NCI-H774 (cell line): ENCODE results near the gene ADGRG1.
"Not testable (repeated sequence)": the region's sequence is repeated elsewhere in the genome, so short reads cannot be mapped to it uniquely, and the experiment has no call there.

Source experiments
- DNase-seq: peaks from one replicate; lab custom pipeline; 2025; lab: John Stamatoyannopoulos, UW

Gene ADGRG1

GRCh38 chr16:57666353-57667047, 38.1 kb downstream of the ADGRG1 start:
- no peak for DNase-seq

- DNase-seq, result no peak
Measured at GRCh38 chr16:57667048-57667525, 38.7 kb downstream of the ADGRG1 start.

- no peak for DNase-seq
Measured at GRCh38 chr16:57667526-57668262, 39.3 kb downstream of the ADGRG1 start.

DNA sequence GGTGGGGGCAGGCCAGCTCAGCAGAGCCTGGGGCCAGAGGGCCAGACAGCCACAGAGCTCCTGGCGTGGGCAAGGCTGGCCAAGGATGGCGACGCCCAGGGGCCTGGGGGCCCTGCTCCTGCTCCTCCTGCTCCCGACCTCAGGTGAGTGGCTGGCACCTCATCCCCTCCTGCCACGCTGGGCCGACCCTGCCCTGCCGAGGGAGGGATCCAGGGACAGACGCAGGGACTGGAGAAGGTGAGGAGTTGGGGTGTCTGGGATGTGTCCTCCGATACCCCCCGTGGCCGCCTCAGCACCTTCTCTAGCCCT, 39.8 kb downstream of the ADGRG1 start, which contains the start of gene ADGRG3:
Gene ADGRG3, plus strand, starts transcription at position 44 of the 309 bp plus-strand sequence. Its CDS starts 42 bp downstream, at position 86.
- DNase-seq, result no peak

DNA sequence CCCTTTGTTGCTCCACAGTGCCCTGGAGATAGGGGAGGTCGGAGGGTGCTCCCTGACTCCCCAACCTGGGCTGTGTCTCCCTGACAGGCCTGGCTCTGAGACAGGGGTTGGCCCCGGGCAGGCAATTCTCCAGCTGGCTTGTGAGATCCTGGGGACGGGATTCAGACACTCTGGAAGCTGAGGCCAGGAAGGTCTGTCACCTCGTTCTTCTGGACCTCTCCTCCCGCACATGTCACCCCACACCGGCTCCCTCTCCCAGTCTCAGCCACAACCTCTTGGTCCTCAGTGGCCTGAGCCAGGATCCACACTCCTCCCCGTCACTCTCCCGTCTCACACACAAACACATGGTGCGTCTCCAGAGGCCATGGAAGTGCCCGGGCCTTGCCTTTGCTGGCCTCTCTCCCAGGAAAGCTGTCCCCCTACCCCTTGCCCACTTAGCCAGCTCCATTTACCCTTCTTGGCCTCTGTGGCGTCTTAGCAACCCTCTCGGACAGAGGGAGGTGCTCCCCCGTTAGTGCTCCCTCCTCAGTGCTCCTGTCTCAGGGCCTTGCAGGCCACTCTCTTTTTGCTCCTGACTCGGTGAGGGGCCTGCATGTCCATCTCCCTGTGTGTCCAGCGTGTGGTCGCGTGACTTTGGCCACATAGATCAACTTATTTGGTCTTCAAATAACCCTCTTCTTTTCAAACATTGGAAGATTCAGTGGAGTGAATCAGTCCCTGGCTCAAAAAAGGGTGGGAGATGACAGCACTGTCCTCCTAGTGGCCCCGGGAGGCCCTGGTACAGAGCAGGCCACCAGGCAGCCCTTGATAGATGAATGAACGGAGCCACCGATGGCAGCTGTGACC, 40.4 kb downstream of the ADGRG1 start:
- no peak for DNase-seq

- no peak for DNase-seq
Measured at GRCh38 chr16:57669476-57670162, 41.2 kb downstream of the ADGRG1 start.

GRCh38 chr16:57670196-57670595, 41.8 kb downstream of the ADGRG1 start:
- no peak for DNase-seq

- not testable (repeated sequence) for DNase-seq
Measured at GRCh38 chr16:57671451-57671850, 43.0 kb downstream of the ADGRG1 start.

DNA sequence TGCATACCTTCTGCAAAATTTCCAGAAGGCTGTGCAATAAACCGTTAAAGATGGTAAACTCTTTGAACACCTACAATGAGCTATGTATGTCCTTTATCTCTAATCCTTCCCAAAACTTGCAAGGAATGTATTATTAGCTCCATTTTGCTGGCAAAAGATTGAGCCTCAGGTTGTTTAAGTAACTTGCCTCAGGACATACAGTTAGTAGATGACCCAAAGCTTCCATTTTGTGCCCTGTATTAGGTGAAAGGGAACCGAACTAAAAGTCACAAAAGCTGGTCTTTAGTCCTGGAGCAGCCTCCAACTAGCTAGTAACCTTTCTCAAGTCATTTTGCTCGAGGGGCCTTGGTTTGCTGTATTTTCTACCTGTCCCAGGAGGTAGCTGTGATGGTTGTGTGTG, 44.0 kb downstream of the ADGRG1 start:
- no peak for DNase-seq

GRCh38 chr16:57672824-57673223, 44.4 kb downstream of the ADGRG1 start:
- no peak for DNase-seq

GRCh38 chr16:57675741-57676551, 47.5 kb downstream of the ADGRG1 start:
- no peak for DNase-seq

DNA sequence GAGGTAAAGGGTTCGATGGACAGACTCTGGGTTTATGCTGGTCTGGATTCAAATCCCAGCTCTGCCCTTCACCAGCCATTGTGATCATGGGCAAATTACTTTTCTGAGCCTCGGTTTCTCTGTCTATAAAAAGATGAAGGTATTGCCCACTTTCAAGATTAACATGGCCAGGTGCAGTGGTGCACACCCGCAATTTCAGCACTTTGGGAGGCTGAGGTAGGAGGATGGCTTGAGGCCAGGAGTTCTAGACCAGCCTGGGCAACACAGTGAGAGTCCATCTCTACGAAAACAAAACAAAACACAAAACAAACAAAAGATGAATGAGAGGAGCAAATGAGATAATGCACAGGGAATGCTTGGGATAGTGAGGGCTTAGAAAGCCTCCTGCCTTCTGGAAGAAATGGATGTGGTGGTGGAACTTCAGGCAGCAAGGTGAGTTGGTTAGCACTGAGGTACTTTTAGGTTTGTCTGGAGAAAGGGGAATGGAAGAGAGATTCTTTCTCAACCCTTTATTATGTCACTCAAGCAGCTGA, 48.2 kb downstream of the ADGRG1 start:
- no peak for DNase-seq

- DNase-seq, result no peak
Measured at GRCh38 chr16:57677622-57678369, 49.4 kb downstream of the ADGRG1 start.

DNA sequence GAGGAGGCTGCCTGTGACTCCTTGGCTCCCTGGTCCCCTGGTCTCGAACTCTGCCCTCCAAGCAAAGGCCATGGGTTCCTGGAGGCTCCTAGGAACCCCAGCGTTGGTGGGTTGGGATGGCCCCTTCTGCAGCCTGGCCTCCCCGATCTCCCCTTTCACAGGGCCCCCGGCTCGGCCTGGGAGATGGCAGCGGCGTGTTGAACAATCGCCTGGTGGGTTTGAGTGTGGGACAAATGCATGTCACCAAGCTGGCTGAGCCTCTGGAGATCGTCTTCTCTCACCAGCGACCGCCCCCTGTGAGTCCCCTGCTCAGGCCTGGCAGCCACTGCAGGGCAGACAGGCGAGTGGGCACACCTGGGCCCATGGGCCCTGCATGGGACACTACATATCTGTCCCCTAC, 50.6 kb downstream of the ADGRG1 start:
- DNase-seq, result no peak

DNA sequence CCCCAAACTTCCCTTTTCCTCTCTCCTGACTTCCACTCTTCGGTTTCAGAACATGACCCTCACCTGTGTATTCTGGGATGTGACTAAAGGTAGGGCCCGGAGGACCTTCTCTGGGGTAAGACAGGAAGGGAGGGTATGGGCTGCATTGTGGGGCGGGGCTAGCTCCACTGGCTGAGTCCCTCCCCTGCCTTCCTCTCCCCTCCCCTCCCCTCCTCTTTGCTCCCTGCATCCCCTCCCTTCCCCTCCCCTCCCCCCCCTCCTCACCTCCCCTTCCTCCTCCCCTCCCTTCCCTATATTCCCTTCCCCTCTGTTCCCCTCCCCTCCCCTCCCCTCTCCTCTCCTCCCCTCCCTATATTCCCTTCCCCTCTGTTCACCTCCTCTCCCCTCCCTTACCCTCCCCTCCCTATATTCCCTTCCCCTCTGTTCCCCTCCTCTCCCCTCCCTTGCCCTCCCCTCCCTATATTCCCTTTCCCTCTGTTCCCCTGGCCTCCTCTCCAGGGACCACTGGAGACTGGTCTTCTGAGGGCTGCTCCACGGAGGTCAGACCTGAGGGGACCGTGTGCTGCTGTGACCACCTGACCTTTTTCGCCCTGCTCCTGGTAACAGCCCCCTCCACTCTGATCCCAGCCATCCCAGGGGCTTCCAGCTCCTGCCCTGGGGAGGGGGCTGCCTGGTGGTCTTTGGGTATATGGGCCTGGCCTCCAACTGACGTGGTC, 51.5 kb downstream of the ADGRG1 start:
- DNase-seq, result no peak

GRCh38 chr16:57680842-57681375, 52.5 kb downstream of the ADGRG1 start:
- no peak for DNase-seq

GRCh38 chr16:57681950-57682728, 53.7 kb downstream of the ADGRG1 start:
- DNase-seq, result no peak
